HG03575 (cell line): ENCODE results near the gene GPRIN1.
"Not testable (repeated sequence)": the region's sequence is repeated elsewhere in the genome, so short reads cannot be mapped to it uniquely, and the experiment has no call there.

Experiments used
- ATAC-seq: cut with Tn5 transposase; IDR thresholded peaks from one replicate; pipeline ENCODE4 v1.9.1; 2021; ENCODE audit not compliant: unreplicated experiment, insufficient number of reproducible peaks, low FRiP score; ENCODE audit errors: extremely low read depth

The GPRIN1 gene

GRCh38 chr5:176553260-176554085 lies 56.5 kb downstream of the GPRIN1 start:
- ATAC-seq = no peak

GRCh38 chr5:176552332-176552869 lies 57.6 kb downstream of the GPRIN1 start:
- no peak for ATAC-seq

GRCh38 chr5:176550937-176551336 lies 59.0 kb downstream of the GPRIN1 start:
- not testable (repeated sequence) for ATAC-seq

GRCh38 chr5:176550275-176550831 lies 59.6 kb downstream of the GPRIN1 start:
- ATAC-seq = no peak

GRCh38 chr5:176549871-176550270 lies 60.1 kb downstream of the GPRIN1 start:
- ATAC-seq = no peak

GRCh38 chr5:176548967-176549444 lies 61.0 kb downstream of the GPRIN1 start, which contains the start of gene CDHR2:
Gene CDHR2, plus strand, starts transcription at chr5:176549342. Its CDS starts 16,011 bp downstream, at chr5:176565353.
- ATAC-seq = no peak

GRCh38 chr5:176547802-176548201 lies 62.2 kb downstream of the GPRIN1 start:
- ATAC-seq = no peak
